Smooth muscle cell (in vitro differentiated cells): Measurements from ENCODE around the gene ZSCAN22. TPM values are rescaled to one million over a fixed set of nuclear protein-coding genes. Genes with fewer than 3 reads are reported as not detected.

Source experiments
- DNase-seq: peaks from one replicate; lab custom pipeline; 2025; ENCODE audit not compliant: unreplicated experiment; lab: John Stamatoyannopoulos, UW
- H2AFZ ChIP-seq: fragments of 200-600 bp; sonication (generic); 2 replicates; pipeline ENCODE4 v1.6.0; 2016; ENCODE audit warnings: antibody characterized with exemption, low read depth, mild to moderate bottlenecking
- H3F3A ChIP-seq: fragments of 200-600 bp; sonication (generic); 2 replicates; pipeline ENCODE4 v1.6.0; 2017; ENCODE audit warnings: antibody characterized with exemption, low read depth
- H3K27ac ChIP-seq: fragments of 200-600 bp; sonication (generic); 2 replicates; pipeline ENCODE4 v1.5.1; 2016; ENCODE audit warnings: low read depth, mild to moderate bottlenecking
- H3K27me3 ChIP-seq: fragments of 200-600 bp; sonication (generic); 2 replicates; pipeline ENCODE4 v1.6.1; 2016; ENCODE audit warnings: low read depth, mild to moderate bottlenecking
- H3K36me3 ChIP-seq: fragments of 200-600 bp; sonication (generic); 2 replicates; pipeline ENCODE4 v1.5.1; 2016; ENCODE audit warnings: low read depth
- H3K4me1 ChIP-seq: fragments of 200-600 bp; sonication (generic); 2 replicates; pipeline ENCODE4 v1.5.1; 2016; ENCODE audit warnings: low read depth
- H3K4me2 ChIP-seq: fragments of 200-600 bp; sonication (generic); 2 replicates; pipeline ENCODE4 v1.6.0; 2016; ENCODE audit warnings: mild to moderate bottlenecking
- H3K4me3 ChIP-seq: fragments of 200-600 bp; sonication (generic); 2 replicates; pipeline ENCODE4 v1.5.1; 2016; ENCODE audit warnings: mild to moderate bottlenecking
- H3K79me2 ChIP-seq: fragments of 200-600 bp; sonication (generic); 2 replicates; pipeline ENCODE4 v1.6.0; 2016; ENCODE audit warnings: low read depth, mild to moderate bottlenecking
- H3K9ac ChIP-seq: fragments of 200-600 bp; sonication (generic); 2 replicates; pipeline ENCODE4 v1.6.0; 2016; ENCODE audit warnings: low read depth
- H3K9me3 ChIP-seq: fragments of 200-600 bp; sonication (generic); replicated peaks from 2 replicates; pipeline ENCODE4 v1.5.1; 2016; ENCODE audit warnings: low read depth
- H4K20me1 ChIP-seq: fragments of 200-600 bp; sonication (generic); 2 replicates; pipeline ENCODE4 v1.6.0; 2016; ENCODE audit warnings: low read depth
- WGBS: methylation state at CpG from one replicate; pipeline ENCODE4 v1.1.7; 2016; ENCODE audit warnings: low lambda C conversion rate; 5-methylcytosine and 5-hydroxymethylcytosine counted together
- polyA plus RNA-seq: library from polyadenylated mRNA; unstranded; fragments of >200 nt; fragmentation: Nextera tagmentation; extraction: Ambion mirVana; gene quantifications from 2 replicates; pipeline ENCODE4 v1.2.1, GENCODE V29; 2016
- total RNA-seq: library from RNA; depleted of rRNA; stranded (reverse); fragments of >200 nt; gene quantifications from 2 replicates; pipeline ENCODE4 v1.2.3, GENCODE V29; 2014
- TF ChIP-seq, protein P1 (sequence below): fragments of 200-600 bp; sonication (generic); IDR thresholded peaks from 2 replicates; pipeline ENCODE4 v1.5.1; 2017; ENCODE audit warnings: borderline replicate concordance, mild to moderate bottlenecking, antibody characterized with exemption; ENCODE audit not compliant: insufficient read depth, poor library complexity, severe bottlenecking

ZSCAN22 gene
- total and polyA plus RNA-seq, 2 experiments from 2014 or later: 1.7 to 2.4 TPM

DNA sequence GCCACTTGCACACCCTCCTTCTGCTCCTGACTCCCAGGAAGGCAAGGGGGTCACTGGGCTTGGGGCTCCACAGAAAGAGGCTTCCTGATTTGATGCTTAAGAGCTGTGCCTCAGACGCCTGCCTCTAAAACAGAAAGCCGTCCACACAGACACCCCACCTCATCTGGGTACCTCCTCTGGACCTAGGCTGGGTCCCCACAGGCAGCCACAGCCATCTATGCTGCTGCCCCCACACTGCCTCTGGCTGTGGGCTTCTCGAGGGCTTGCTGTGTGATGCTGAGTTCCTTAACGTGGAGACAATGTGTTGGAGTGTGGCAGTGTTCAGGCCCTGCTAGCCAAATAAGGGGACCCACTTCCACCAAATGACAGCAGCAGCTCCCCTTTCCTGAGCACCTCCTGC, 8.5 kb upstream of the ZSCAN22 start:
- 87% methylated on average over 4 of the region's 4 CpGs for WGBS
- Histone ChIP-seq H3K9ac (no peak overlapping the region), H3K9me3 (no peaks in the 10 kb centered on the region)

DNA sequence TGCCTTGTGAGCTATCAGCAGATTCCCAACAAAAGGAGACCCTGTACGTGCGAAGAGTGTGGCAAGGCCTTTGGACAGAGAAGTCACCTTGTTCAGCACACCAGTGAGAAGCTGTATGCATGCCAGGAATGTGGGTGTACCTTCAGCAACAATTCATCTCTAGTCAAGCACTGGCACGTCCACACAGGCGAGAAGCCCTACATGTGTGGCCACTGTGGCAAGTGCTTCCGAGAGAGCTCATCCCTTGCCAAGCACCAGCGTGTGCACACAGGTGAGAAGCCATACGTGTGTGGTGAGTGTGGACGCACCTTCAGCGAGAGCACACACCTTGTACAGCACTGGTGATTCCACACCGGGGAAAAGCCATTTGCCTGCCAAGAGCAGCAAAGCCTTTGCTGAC, 7.6 kb upstream of the ZSCAN22 start:
- H4K20me1 ChIP-seq: peaks cover 88% of the 10 kb centered on the region
- H3K9ac ChIP-seq: no peak overlapping the region
- no peak overlapping the region for H3K27ac ChIP-seq
- H3K4me2 ChIP-seq: no peak overlapping the region
- H3K4me3 ChIP-seq: no peak overlapping the region
- no peaks in the 10 kb centered on the region for H3K9me3 ChIP-seq
- peaks cover 8% of the 10 kb centered on the region for H3K79me2 ChIP-seq
- no peak for DNase-seq
- H3K36me3 ChIP-seq: peaks cover 8% of the 10 kb centered on the region
- WGBS: 96% methylated on average over 10 of the region's 10 CpGs
- TF ChIP-seq, protein P1, sequence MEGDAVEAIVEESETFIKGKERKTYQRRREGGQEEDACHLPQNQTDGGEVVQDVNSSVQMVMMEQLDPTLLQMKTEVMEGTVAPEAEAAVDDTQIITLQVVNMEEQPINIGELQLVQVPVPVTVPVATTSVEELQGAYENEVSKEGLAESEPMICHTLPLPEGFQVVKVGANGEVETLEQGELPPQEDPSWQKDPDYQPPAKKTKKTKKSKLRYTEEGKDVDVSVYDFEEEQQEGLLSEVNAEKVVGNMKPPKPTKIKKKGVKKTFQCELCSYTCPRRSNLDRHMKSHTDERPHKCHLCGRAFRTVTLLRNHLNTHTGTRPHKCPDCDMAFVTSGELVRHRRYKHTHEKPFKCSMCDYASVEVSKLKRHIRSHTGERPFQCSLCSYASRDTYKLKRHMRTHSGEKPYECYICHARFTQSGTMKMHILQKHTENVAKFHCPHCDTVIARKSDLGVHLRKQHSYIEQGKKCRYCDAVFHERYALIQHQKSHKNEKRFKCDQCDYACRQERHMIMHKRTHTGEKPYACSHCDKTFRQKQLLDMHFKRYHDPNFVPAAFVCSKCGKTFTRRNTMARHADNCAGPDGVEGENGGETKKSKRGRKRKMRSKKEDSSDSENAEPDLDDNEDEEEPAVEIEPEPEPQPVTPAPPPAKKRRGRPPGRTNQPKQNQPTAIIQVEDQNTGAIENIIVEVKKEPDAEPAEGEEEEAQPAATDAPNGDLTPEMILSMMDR: no peak
- no peaks in the 10 kb centered on the region for H3K27me3 ChIP-seq
- no peaks in the 10 kb centered on the region for H3K4me1 ChIP-seq
- no peak overlapping the region for H2AFZ ChIP-seq
- no peaks in the 10 kb centered on the region for H3F3A ChIP-seq

More for the DNA sequence above, 8.5 kb upstream of the ZSCAN22 start:
- no peak overlapping the region for H2AFZ ChIP-seq
- H3K27me3 ChIP-seq: no peaks in the 10 kb centered on the region
- peaks cover 1% of the 10 kb centered on the region for H3K79me2 ChIP-seq
- no peak overlapping the region for H3K27ac ChIP-seq
- H4K20me1 ChIP-seq: peaks cover 89% of the 10 kb centered on the region
- TF ChIP-seq, protein P1: no peak
- no peaks in the 10 kb centered on the region for H3K4me1 ChIP-seq
- no peaks in the 10 kb centered on the region for H3F3A ChIP-seq
- H3K4me2 ChIP-seq: no peak overlapping the region
- no peak for DNase-seq
- peaks cover 8% of the 10 kb centered on the region for H3K36me3 ChIP-seq
- H3K4me3 ChIP-seq: no peak overlapping the region

DNA sequence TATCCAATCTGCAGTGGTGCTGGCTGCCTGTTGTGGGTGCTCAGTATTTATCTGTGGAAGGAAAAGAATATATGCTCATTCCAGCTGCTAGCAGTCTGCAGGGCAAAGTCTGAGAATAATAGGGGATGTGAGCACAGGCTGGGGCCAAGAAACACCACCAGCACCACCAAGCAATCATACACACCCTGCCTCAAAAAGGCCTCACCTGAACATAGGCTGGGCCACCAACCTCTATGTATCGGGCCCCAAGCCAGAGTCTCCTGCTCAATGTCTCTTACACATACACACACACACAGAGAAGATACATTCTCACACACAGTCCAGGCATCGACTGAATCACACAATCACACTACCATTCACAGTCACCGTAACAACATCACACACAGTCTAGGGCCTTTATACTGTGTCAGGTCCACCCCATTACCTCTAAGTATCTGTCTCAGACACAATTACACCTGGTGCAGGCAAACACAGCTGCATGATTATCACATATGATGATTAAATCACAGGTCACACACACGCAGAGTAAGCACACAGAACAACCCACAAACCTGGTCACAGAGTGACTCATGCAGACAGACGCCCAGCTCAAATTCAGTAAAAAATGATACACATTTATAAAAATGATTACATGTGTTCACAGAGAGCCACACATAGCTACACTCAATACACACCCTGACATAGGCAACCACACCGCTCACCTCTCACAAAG, 1.3 kb upstream of the ZSCAN22 start:
- Histone ChIP-seq H3F3A (peaks cover 6% of the 10 kb centered on the region), H3K27ac (no peak overlapping the region), H3K79me2 (peaks cover 49% of the 10 kb centered on the region), H3K9me3 (no peaks in the 10 kb centered on the region), H4K20me1 (peaks cover 33% of the 10 kb centered on the region), H3K4me2 (peak overlapping the region; percentile 92), H3K36me3 (no peaks in the 10 kb centered on the region), H3K4me1 (peaks cover 5% of the 10 kb centered on the region), H3K9ac (peak overlapping the region; percentile 14), H2AFZ (no peak overlapping the region), H3K27me3 (no peaks in the 10 kb centered on the region), H3K4me3 (peak overlapping the region; percentile 83)
- DNase-seq: no peak
- 87% methylated on average over 6 of the region's 6 CpGs for WGBS
- TF ChIP-seq, protein P1: no peak

DNA sequence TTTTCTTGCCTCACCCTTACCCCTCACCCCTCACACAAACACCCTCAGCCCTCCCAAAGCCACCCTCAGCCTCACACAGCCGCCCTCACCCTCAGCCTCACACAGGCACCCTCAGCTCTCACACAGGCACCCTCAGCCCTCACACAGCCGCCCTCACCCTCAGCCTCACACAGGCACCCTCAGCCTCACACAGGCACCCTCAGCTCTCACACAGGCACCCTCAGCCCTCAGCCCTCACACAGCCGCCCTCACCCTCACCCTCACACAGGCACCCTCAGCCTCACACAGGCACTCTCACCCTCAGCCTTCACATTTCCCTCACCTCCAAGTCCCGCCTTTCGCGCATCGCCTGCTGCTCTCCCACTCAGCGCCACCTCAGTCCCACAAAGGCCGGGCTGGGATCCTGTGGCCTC, 287 bp upstream of the ZSCAN22 start:
- 13% methylated on average over 9 of the region's 9 CpGs for WGBS
- H3K27ac ChIP-seq: no peak overlapping the region

More for the DNA sequence above, 287 bp upstream of the ZSCAN22 start:
- Histone ChIP-seq H3K4me2 (peak overlapping the region; percentile 92), H3K79me2 (peaks cover 53% of the 10 kb centered on the region), H3K27me3 (no peaks in the 10 kb centered on the region), H3K9ac (peak overlapping the region; percentile 89), H3K9me3 (no peaks in the 10 kb centered on the region), H3F3A (peaks cover 6% of the 10 kb centered on the region), H3K36me3 (no peaks in the 10 kb centered on the region), H2AFZ (no peak overlapping the region), H3K4me1 (peaks cover 5% of the 10 kb centered on the region), H3K4me3 (peak overlapping the region; percentile 83), H4K20me1 (peaks cover 25% of the 10 kb centered on the region)
- TF ChIP-seq, protein P1: no peak
- no peak for DNase-seq
